Head of caudate nucleus (tissue), 42 donors: Measurements from ENCODE around the gene TTLL3.
A peak's percentile ranks its signal among the peaks of the same experiment; 100 is the strongest.
"Not testable (repeated sequence)": the region's sequence is repeated elsewhere in the genome, so short reads cannot be mapped to it uniquely, and the experiment has no call there.

Experiments
- DNase-seq, 42 donors: peaks; one replicate each; pipeline versions ENCODE4 v3.0.0 to v3.0.0-alpha.2; 2020 to 2021; ENCODE audit warnings: mixed read lengths in 7 of 42
- intact Hi-C: fragments of 100-400 bp; cut with DNase I; formaldehyde crosslinking; loops from one replicate; pipeline ENCODE4 v1.15.0; 2022

Gene TTLL3

GRCh38 chr3:9826815-9827573 is 16.9 kb downstream of the TTLL3 start:
- intact Hi-C loops = no loop called here
- no peak for DNase-seq

- peak in 1 of 42 donors; percentile 27 for DNase-seq
- intact Hi-C loops = no loop called here
These were observed 19.0 kb downstream of the TTLL3 start for GRCh38 chr3:9828801-9829755.

GRCh38 chr3:9831253-9831652 is 21.2 kb downstream of the TTLL3 start:
- no peak for DNase-seq
- intact Hi-C loops = no loop called here

- intact Hi-C loops = no loop called here
These were observed 23.0 kb downstream of the TTLL3 start for GRCh38 chr3:9833078-9833477.

GRCh38 chr3:9834520-9835380 is 24.7 kb downstream of the TTLL3 start:
- intact Hi-C loops = no loop called here
- DNase-seq = no peak

More at GRCh38 chr3:9833078-9833477, 23.0 kb downstream of the TTLL3 start:
- DNase-seq = no peak

- peak in 17 of 42 donors; percentile 5 to 65 (median 34) for DNase-seq
- intact Hi-C loops = no loop called here
These were observed 27.9 kb downstream of the TTLL3 start for GRCh38 chr3:9837701-9838582.

GRCh38 chr3:9838856-9839255 is 28.8 kb downstream of the TTLL3 start:
- intact Hi-C loops = no loop called here
- no peak for DNase-seq

GRCh38 chr3:9841015-9841414 is 31.0 kb downstream of the TTLL3 start:
- no peak for DNase-seq
- intact Hi-C loops = loop anchor here (5.0 to 10.0 kb wide), 3 partner anchors 49 to 106 kb away; partner anchors contain the start of genes ARPC4, JAGN1 and TADA3

GRCh38 chr3:9843715-9844438 is 33.8 kb downstream of the TTLL3 start, which contains the start of gene RPUSD3:
Gene RPUSD3 (minus strand): TSS chr3:9844008. CDS start chr3:9843990, 18 bp downstream.
- intact Hi-C loops = loop anchor here (5.0 to 10.0 kb wide), 3 partner anchors 51 to 103 kb away; partner anchors contain the start of genes ARPC4, JAGN1 and TADA3
- peak; percentile 98 to 100 (median 99) for DNase-seq

GRCh38 chr3:9846231-9846630 is 36.2 kb downstream of the TTLL3 start:
- intact Hi-C loops = loop anchor here (5.0 to 10.0 kb wide), 2 partner anchors 49 to 86 kb away; partner anchors contain the start of genes CRELD1 and JAGN1
- DNase-seq = no peak

- intact Hi-C loops = loop anchor here (5.0 to 10.0 kb wide), 2 partner anchors 48 to 85 kb away; partner anchors contain the start of genes CRELD1 and JAGN1
These were observed 36.9 kb downstream of the TTLL3 start for GRCh38 chr3:9846931-9847488.

GRCh38 chr3:9847870-9848269 is 37.8 kb downstream of the TTLL3 start:
- intact Hi-C loops = loop anchor here (5.0 to 10.0 kb wide), 2 partner anchors 47 to 84 kb away; partner anchors contain the start of genes CRELD1 and JAGN1

More at GRCh38 chr3:9846931-9847488, 36.9 kb downstream of the TTLL3 start:
- no peak for DNase-seq

GRCh38 chr3:9848860-9849259 is 38.8 kb downstream of the TTLL3 start:
- intact Hi-C loops = loop anchor here (5.0 to 10.0 kb wide), 2 partner anchors 46 to 83 kb away; partner anchors contain the start of genes CRELD1 and JAGN1
- DNase-seq = peak in 4 of 42 donors; percentile 22 to 48 (median 28)

More at GRCh38 chr3:9847870-9848269, 37.8 kb downstream of the TTLL3 start:
- not testable (repeated sequence) for DNase-seq

- DNase-seq = peak in 18 of 42 donors; percentile 12 to 62 (median 40)
- intact Hi-C loops = not testable (repeated sequence)
These were observed 41.3 kb downstream of the TTLL3 start for GRCh38 chr3:9851383-9851782.

GRCh38 chr3:9851926-9852325 is 41.9 kb downstream of the TTLL3 start:
- intact Hi-C loops = not testable (repeated sequence)
- peak in 2 of 42 donors; percentile 24 to 47 for DNase-seq

- no peak for DNase-seq
- intact Hi-C loops = no loop called here
These were observed 42.5 kb downstream of the TTLL3 start for GRCh38 chr3:9852528-9852927.
